Neuronal stem cell (in vitro differentiated cells): Measurements from ENCODE around the gene ACTR3.

ENCODE experiments used
- DNase-seq: peaks from one replicate; pipeline ENCODE4 v3.0.0-alpha.2; 2013; ENCODE audit warnings: low spot score
- H2AFZ ChIP-seq: one replicate; pipeline ENCODE4 v1.6.1; 2013; ENCODE audit warnings: mild to moderate bottlenecking, low read length, inconsistent platforms
- H2AK5ac ChIP-seq: 2 replicates; pipeline ENCODE4 v1.6.1; 2013; ENCODE audit warnings: low read depth, mild to moderate bottlenecking, inconsistent platforms, low read length, moderate library complexity, mixed read lengths
- H2BK120ac ChIP-seq: 2 replicates; pipeline ENCODE4 v1.6.1; 2013; ENCODE audit warnings: low read depth, mild to moderate bottlenecking, inconsistent platforms, low read length, moderate library complexity, mixed read lengths
- H2BK12ac ChIP-seq: one replicate; pipeline ENCODE4 v1.6.1; 2013; ENCODE audit warnings: low read length, inconsistent platforms
- H2BK15ac ChIP-seq: 2 replicates; pipeline ENCODE4 v1.6.1; 2013; ENCODE audit warnings: mild to moderate bottlenecking, low read length, inconsistent platforms, mixed read lengths
- H2BK5ac ChIP-seq: one replicate; pipeline ENCODE4 v1.6.1; 2013; ENCODE audit warnings: inconsistent platforms, mild to moderate bottlenecking, low read length, moderate library complexity
- H3K14ac ChIP-seq: one replicate; pipeline ENCODE4 v1.6.1; 2013; ENCODE audit warnings: low read length, inconsistent platforms
- H3K18ac ChIP-seq: 2 replicates; pipeline ENCODE4 v1.6.1; 2013; ENCODE audit warnings: low read length, inconsistent platforms
- H3K23ac ChIP-seq: 2 replicates; pipeline ENCODE4 v1.6.1; 2013; ENCODE audit warnings: low read depth, mild to moderate bottlenecking, mixed read lengths, low read length, inconsistent platforms; ENCODE audit not compliant: poor library complexity
- H3K27ac ChIP-seq: replicated peaks from 3 replicates; pipeline ENCODE4 v1.5.1; 2013; ENCODE audit warnings: low read length, inconsistent platforms
- H3K27me3 ChIP-seq, 3 experiments: 2 replicates each; pipeline ENCODE4 v1.6.1; 2013; ENCODE audit warnings: low read length in 3 of 3, mild to moderate bottlenecking in 2 of 3, inconsistent platforms in 1 of 3, low read depth in 1 of 3, mixed read lengths in 1 of 3, moderate library complexity in 1 of 3; ENCODE audit not compliant: control insufficient read depth in 3 of 3, insufficient read depth in 3 of 3
- H3K36me3 ChIP-seq, 2 donors: replicated peaks in 1 of 2; 2 replicates each; pipeline ENCODE4 v1.6.1; 2013; ENCODE audit warnings: low read length in 2 of 2; ENCODE audit not compliant: control insufficient read depth in 2 of 2, insufficient read depth in 2 of 2
- H3K4ac ChIP-seq: 2 replicates; pipeline ENCODE4 v1.6.1; 2013; ENCODE audit warnings: inconsistent platforms, mild to moderate bottlenecking, low read length, moderate library complexity
- H3K4me1 ChIP-seq, 2 donors: 1 replicate in 1 of 2; 2 replicates in 1 of 2; pipeline ENCODE4 v1.6.1; 2013; ENCODE audit warnings: low read length in 2 of 2, low read depth in 1 of 2; ENCODE audit not compliant: control insufficient read depth in 2 of 2, insufficient read depth in 1 of 2
- H3K4me2 ChIP-seq: one replicate; pipeline ENCODE4 v1.6.1; 2013; ENCODE audit warnings: mild to moderate bottlenecking, low read length, inconsistent platforms; ENCODE audit not compliant: insufficient read depth, poor library complexity, severe bottlenecking
- H3K4me3 ChIP-seq, 2 donors: 2 replicates each; pipeline ENCODE4 v1.5.1; 2013; ENCODE audit warnings: low read length in 2 of 2, mild to moderate bottlenecking in 2 of 2, inconsistent platforms in 1 of 2, moderate library complexity in 1 of 2
- H3K79me1 ChIP-seq: one replicate; pipeline ENCODE4 v1.6.1; 2013; ENCODE audit warnings: low read depth, mild to moderate bottlenecking, inconsistent platforms, low read length, moderate library complexity
- H3K9ac ChIP-seq: one replicate; pipeline ENCODE4 v1.6.1; 2013; ENCODE audit warnings: mild to moderate bottlenecking, low read depth, low read length, inconsistent platforms; ENCODE audit not compliant: poor library complexity
- H3K9me3 ChIP-seq, 2 donors: replicated peaks in 1 of 2; 2 replicates each; pipeline versions ENCODE3 to v1.6.1; 2013; ENCODE audit warnings: low read length in 2 of 2, mild to moderate bottlenecking in 2 of 2, inconsistent platforms in 1 of 2, low read depth in 1 of 2, mixed read lengths in 1 of 2, moderate library complexity in 1 of 2; ENCODE audit not compliant: control insufficient read depth in 2 of 2, insufficient read depth in 1 of 2
- H4K8ac ChIP-seq: one replicate; pipeline ENCODE4 v1.6.1; 2013; ENCODE audit warnings: low read depth, mild to moderate bottlenecking, inconsistent platforms, low read length, moderate library complexity
- H4K91ac ChIP-seq: one replicate; pipeline ENCODE4 v1.6.1; 2013; ENCODE audit warnings: low read length, low read depth, mild to moderate bottlenecking, inconsistent platforms; ENCODE audit not compliant: poor library complexity
- WGBS, 2 donors: extraction: QIAGEN DNeasy Blood & Tissue Kit; methylation state at CpG; one replicate each; pipeline ENCODE4 v1.1.7; 2013; ENCODE audit warnings: missing lambda C conversion rate in 2 of 2, mixed read lengths in 1 of 2; ENCODE audit not compliant: insufficient read length in 2 of 2, insufficient replicate concordance in 1 of 2; ENCODE audit errors: extremely low coverage in 2 of 2; 5-methylcytosine and 5-hydroxymethylcytosine counted together

The ACTR3 gene

DNA sequence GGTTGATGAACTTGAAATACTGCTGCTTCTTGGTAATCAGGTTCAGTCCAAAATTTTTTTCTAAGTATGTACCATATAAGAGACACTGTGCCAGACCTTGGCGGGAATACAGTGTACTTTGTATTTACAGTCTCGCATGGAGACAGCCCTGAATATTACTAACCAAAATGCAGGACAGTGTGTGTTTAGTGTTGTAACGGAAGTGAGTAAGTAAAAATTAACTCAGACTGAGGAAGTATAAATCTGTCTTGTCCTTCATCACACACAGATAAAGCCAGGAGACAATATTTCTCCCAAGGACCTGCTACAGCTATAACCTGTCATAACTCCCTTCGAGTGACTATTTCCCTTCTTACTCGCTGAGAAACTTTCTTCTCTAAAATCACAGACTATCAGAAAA, 76.9 kb downstream of the ACTR3 start:
- Histone ChIP-seq H4K91ac (no peak overlapping the region), H3K9me3 (no peaks in the 10 kb centered on the region), H3K4me3 (no peak overlapping the region), H3K27ac (no peak overlapping the region), H3K9ac (no peak overlapping the region), H3K4me2 (no peak overlapping the region), H2BK12ac (no peak overlapping the region), H3K23ac (no peak overlapping the region), H3K14ac (no peak overlapping the region), H3K79me1 (no peaks in the 10 kb centered on the region), H3K4ac (no peak overlapping the region), H4K8ac (no peak overlapping the region), H2BK120ac (no peak overlapping the region), H2AFZ (no peak overlapping the region), H2BK5ac (no peak overlapping the region), H3K27me3 (no peaks in the 10 kb centered on the region), H2AK5ac (no peak overlapping the region), H2BK15ac (no peak overlapping the region), H3K4me1 (peaks cover 0 to 3% of the 10 kb centered on the region in 2 donors), H3K18ac (no peak overlapping the region), H3K36me3 (peaks cover 0 to 42% of the 10 kb centered on the region in 2 donors)
- no peak for DNase-seq
- WGBS, 2 donors = no CpG with 5 or more reads among the region's 5 CpGs

DNA sequence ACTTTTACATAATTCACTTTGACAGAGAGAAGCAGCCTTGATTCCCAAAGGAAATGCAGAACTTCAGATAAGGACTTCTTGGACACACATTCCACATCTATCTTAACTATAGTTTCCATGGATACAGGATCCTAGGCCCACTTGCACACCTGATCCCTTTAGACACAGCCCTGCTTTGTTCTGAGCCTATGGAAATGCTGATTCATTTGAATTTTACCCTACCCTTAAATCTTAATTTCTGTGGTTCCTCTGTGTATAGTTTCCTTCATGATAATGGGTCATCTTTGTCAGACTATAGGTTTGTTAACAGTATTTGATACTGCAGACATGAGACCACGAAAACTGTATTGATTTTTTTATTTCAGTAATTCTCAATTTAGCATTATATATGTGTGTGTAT, 77.4 kb downstream of the ACTR3 start:
- no peak overlapping the region for H2BK12ac ChIP-seq
- H3K4me3 ChIP-seq = no peak overlapping the region
- H3K4me1 ChIP-seq = peaks cover 0 to 3% of the 10 kb centered on the region in 2 donors
- no peak overlapping the region for H3K4ac ChIP-seq
- H3K9me3 ChIP-seq = no peaks in the 10 kb centered on the region
- no peak overlapping the region for H2AK5ac ChIP-seq
- no peak overlapping the region for H3K14ac ChIP-seq
- H3K23ac ChIP-seq = no peak overlapping the region
- no peaks in the 10 kb centered on the region for H3K27me3 ChIP-seq
- H3K9ac ChIP-seq = no peak overlapping the region
- no peak overlapping the region for H3K4me2 ChIP-seq
- no peak overlapping the region for H2BK5ac ChIP-seq
- H2BK120ac ChIP-seq = no peak overlapping the region
- H4K8ac ChIP-seq = no peak overlapping the region
- H3K27ac ChIP-seq = no peak overlapping the region
- H2BK15ac ChIP-seq = no peak overlapping the region
- no peak overlapping the region for H4K91ac ChIP-seq
- no peak overlapping the region for H2AFZ ChIP-seq
- H3K18ac ChIP-seq = no peak overlapping the region
- WGBS, 2 donors = no CpG with 5 or more reads among the region's 1 CpG
- DNase-seq = no peak
- H3K36me3 ChIP-seq = peaks cover 0 to 38% of the 10 kb centered on the region in 2 donors
- no peaks in the 10 kb centered on the region for H3K79me1 ChIP-seq

DNA sequence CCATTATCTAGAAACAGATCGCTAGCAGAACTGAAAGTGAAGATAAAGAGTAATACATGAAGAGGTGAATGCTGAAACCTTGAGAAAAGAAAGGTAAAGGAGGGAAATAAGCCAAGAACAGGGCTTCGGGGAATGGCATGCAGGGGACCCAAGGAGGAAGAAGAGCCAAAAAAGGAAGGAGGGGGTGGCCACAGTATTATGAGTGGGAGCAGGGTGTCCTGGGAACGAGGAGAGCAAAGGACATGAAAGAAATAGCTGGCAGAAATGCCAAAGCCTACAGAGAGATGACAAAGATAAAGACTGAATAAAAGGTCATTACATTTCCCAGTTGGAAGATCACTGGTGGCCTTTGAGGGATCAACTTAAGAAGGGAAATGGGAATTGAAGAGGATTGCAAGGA, 82.9 kb downstream of the ACTR3 start:
- Histone ChIP-seq H3K4me1 (peaks cover 0 to 3% of the 10 kb centered on the region in 2 donors), H3K14ac (no peak overlapping the region), H2BK5ac (no peak overlapping the region), H3K79me1 (no peaks in the 10 kb centered on the region), H3K9me3 (no peaks in the 10 kb centered on the region), H3K4ac (no peak overlapping the region), H2AFZ (no peak overlapping the region), H3K27ac (no peak overlapping the region), H2BK12ac (no peak overlapping the region), H3K23ac (no peak overlapping the region), H3K36me3 (peaks cover 0 to 22% of the 10 kb centered on the region in 2 donors), H2AK5ac (no peak overlapping the region), H3K18ac (no peak overlapping the region), H3K4me3 (no peak overlapping the region), H4K8ac (no peak overlapping the region), H3K9ac (no peak overlapping the region), H2BK15ac (no peak overlapping the region), H3K4me2 (no peak overlapping the region), H3K27me3 (no peaks in the 10 kb centered on the region), H4K91ac (no peak overlapping the region), H2BK120ac (no peak overlapping the region)
- no peak for DNase-seq
- WGBS, 2 donors = no CpG with 5 or more reads among the region's 3 CpGs

DNA sequence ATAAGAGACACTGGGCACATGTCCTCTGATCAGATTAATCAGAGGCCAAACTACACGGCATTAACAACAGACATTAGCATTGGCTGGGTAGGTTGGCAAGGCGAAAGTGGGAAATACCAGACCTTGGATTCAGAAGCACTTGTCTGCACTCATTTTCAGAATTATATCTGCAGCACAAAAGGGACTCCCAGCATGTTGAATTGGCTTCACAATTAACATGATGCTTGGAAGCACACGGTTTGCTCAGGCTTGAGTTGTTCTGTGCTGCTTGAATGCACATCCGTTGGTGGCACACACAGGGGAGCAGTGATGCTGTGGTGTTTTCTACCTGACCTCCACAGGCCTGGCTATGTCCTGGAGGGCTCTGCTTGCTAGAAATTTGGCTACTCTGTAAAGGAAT, 83.9 kb downstream of the ACTR3 start:
- no peak overlapping the region for H3K9ac ChIP-seq
- H4K8ac ChIP-seq = no peak overlapping the region
- H3K27me3 ChIP-seq = no peaks in the 10 kb centered on the region
- no peak for DNase-seq
- H2BK12ac ChIP-seq = no peak overlapping the region
- no peaks in the 10 kb centered on the region for H3K9me3 ChIP-seq
- no peak overlapping the region for H3K23ac ChIP-seq
- H2AFZ ChIP-seq = no peak overlapping the region
- no peaks in the 10 kb centered on the region for H3K79me1 ChIP-seq
- no peak overlapping the region for H4K91ac ChIP-seq
- H3K27ac ChIP-seq = no peak overlapping the region
- H3K4me2 ChIP-seq = no peak overlapping the region
- no peak overlapping the region for H3K4me3 ChIP-seq
- no peak overlapping the region for H2AK5ac ChIP-seq
- no CpG with 5 or more reads among the region's 4 CpGs for WGBS, 2 donors
- no peak overlapping the region for H2BK15ac ChIP-seq
- no peak overlapping the region for H3K4ac ChIP-seq
- H3K18ac ChIP-seq = no peak overlapping the region
- H3K4me1 ChIP-seq = peaks cover 2 to 3% of the 10 kb centered on the region in 2 donors
- peaks cover 0 to 19% of the 10 kb centered on the region in 2 donors for H3K36me3 ChIP-seq
- no peak overlapping the region for H2BK5ac ChIP-seq
- no peak overlapping the region for H3K14ac ChIP-seq
- no peak overlapping the region for H2BK120ac ChIP-seq
